ENCODE results near the gene GSKIP.

GSKIP gene

GRCh38 chr14:96418075-96418474, 54.7 kb downstream of the GSKIP start:
- no peak for DNase-seq (ENCODE audit: low read depth)

DNA sequence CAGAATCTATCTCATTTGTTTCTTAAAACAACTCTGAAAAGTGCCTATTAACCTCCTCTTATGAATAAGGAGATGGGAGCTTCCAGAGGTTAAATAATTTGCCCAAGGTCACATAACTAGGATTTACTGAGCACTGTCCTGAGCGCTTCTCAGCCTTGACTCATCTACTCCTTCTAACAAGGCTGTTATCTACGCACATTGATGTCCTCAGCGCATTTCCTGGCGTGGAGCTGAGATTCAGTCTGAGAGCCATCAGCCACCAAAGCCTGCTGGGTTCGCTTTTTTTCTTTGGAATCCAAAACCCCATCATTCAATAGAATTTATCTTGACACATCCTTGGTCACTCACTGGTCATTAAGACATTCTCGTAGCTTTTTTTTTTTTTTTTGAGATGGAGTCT, 57.9 kb downstream of the GSKIP start:
- no peak for DNase-seq (ENCODE audit: low read depth)

- no peak for DNase-seq (ENCODE audit: low read depth)
Observed at GRCh38 chr14:96422992-96423391, 59.7 kb downstream of the GSKIP start.

DNA sequence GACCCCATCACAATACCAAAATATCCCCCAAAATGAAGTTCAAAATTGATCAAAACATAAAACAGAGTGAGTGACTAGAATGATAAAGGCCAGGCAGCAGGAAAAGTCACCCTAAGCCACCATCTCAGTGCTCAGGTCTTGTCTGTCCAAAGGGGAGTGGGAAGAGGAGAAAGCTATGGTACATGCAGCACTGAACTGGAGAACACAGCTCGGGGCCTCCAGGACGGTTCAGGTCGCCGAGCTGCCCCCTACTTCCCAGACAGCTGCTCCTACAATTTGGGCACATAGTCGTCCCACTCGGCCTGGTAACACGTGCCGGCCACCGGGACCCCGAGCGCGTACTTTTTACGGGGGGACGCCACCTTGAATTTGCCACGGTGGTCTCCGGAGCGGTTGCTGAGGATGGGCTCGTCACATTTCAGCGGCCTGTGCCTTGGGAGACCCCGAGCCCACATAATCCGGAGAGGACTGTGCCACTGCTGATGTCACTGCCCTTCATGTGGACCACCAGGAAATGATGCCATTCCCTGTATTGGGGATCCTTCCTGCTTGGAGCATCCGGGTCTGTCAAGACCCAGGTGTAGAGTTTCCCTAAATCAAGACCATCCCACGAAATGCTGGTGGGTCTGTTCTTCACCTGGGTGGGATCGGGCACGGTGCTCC, 60.3 kb downstream of the GSKIP start:
- DNase-seq (ENCODE audit: low read depth) = no peak

- peak; percentile 89 for DNase-seq (ENCODE audit: low read depth)
Observed at GRCh38 chr14:96424109-96424989, 61.0 kb downstream of the GSKIP start.

DNA sequence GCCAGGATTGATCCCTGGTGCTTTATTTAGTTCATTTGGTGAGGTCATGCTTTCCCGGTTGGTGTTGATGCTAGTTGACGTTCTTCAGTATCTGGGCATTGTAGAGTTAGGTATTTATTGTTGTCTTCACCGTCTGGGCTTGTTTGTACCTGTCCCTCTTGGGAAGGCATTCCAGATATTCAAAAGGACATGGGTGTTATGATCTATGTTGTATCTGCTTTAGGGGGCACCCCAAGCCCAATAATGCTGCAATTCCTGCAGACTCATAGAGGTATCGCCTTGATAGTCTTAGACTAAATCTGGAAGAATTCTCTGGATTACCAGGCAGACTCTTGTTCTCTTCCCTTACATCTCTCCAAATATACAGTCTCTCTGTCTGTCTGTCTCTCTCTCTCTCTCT, 70.7 kb downstream of the GSKIP start:
- no peak for DNase-seq (ENCODE audit: low read depth)
